ENCODE data around the gene MNDA.

MNDA gene

DNA sequence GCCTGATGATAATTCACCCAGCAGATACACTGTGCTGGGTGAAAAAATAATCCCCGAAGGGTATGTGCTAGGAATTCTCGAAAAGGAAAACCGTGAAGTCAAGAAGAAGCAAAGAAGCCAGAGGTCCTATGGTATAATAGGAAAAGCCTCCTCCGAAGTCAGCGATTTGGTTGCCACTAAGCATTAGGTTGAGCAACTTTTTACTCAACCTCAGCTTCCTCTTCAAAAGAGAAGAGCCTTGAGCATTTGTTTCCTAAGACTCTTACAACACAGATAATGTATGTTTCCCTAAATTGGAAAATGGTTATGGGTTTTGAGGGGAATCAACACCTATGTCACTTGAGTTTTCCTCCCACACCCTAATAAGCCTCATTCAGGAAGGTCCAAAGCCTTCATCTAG lies 21.3 kb upstream of the MNDA start:
- no peaks in the 10 kb centered on the region for H3K9me3 ChIP-seq
- peaks cover 99 to 100% of the 10 kb centered on the region in 2 experiments for H3K4me1 ChIP-seq (ENCODE audit: control insufficient read depth in 1 of 2, insufficient read depth in 1 of 2, low read depth in 1 of 2, low read length in 1 of 2)
- TF ChIP-seq, protein P1, sequence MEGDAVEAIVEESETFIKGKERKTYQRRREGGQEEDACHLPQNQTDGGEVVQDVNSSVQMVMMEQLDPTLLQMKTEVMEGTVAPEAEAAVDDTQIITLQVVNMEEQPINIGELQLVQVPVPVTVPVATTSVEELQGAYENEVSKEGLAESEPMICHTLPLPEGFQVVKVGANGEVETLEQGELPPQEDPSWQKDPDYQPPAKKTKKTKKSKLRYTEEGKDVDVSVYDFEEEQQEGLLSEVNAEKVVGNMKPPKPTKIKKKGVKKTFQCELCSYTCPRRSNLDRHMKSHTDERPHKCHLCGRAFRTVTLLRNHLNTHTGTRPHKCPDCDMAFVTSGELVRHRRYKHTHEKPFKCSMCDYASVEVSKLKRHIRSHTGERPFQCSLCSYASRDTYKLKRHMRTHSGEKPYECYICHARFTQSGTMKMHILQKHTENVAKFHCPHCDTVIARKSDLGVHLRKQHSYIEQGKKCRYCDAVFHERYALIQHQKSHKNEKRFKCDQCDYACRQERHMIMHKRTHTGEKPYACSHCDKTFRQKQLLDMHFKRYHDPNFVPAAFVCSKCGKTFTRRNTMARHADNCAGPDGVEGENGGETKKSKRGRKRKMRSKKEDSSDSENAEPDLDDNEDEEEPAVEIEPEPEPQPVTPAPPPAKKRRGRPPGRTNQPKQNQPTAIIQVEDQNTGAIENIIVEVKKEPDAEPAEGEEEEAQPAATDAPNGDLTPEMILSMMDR (IDR thresholded peaks at IDR 0.05): no peak
- no peaks in the 10 kb centered on the region for H3K27me3 ChIP-seq
- H3K27ac ChIP-seq: peak overlapping the region; percentile 97
- H3K4me3 ChIP-seq (ENCODE audit: low read depth in 1 of 2, low read length in 1 of 2): peak overlapping the region; percentile 55 to 56
- H3K36me3 ChIP-seq: peaks cover 3% of the 10 kb centered on the region

GRCh38 chr1:158810311-158810710 lies 20.8 kb upstream of the MNDA start:
- Histone ChIP-seq H3K36me3 (peaks cover 3% of the 10 kb centered on the region), H3K27me3 (no peaks in the 10 kb centered on the region), H3K27ac (peak overlapping the region; percentile 97), H3K4me3 (ENCODE audit: low read depth in 1 of 2, low read length in 1 of 2) (peak overlapping the region; percentile 55 to 56), H3K9me3 (no peaks in the 10 kb centered on the region), H3K4me1 (ENCODE audit: control insufficient read depth in 1 of 2, insufficient read depth in 1 of 2, low read depth in 1 of 2, low read length in 1 of 2) (peaks cover 99 to 100% of the 10 kb centered on the region in 2 experiments)
- TF ChIP-seq, protein P1 (IDR thresholded peaks at IDR 0.05): no peak

DNA sequence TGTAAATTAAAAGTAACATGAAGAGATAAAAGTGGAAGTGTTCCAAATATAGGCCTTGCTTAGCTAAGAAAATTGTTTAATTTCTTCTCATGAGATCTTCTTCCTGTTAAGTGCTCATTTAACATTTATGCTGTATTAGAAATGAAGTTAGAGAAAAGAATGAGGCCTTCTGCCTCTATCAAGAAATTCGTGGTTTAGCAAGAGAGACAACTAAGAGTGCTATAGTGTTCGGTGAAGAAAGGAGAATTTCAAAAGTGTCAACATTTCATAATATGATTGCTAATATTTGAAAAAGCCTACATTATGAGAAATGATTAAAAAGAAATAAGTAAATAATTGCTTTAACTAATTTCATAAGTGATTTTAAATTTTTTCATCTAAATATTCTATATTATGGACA lies 18.8 kb upstream of the MNDA start:
- Histone ChIP-seq H3K4me1 (ENCODE audit: control insufficient read depth in 1 of 2, insufficient read depth in 1 of 2, low read depth in 1 of 2, low read length in 1 of 2) (peaks cover 100% of the 10 kb centered on the region in 2 experiments), H3K9me3 (no peaks in the 10 kb centered on the region), H3K4me3 (ENCODE audit: low read depth in 1 of 2, low read length in 1 of 2) (peak overlapping the region; percentile 55 to 56), H3K36me3 (peaks cover 3% of the 10 kb centered on the region), H3K27me3 (no peaks in the 10 kb centered on the region), H3K27ac (peak overlapping the region; percentile 97)
- TF ChIP-seq, protein P1 (IDR thresholded peaks at IDR 0.05): no peak

- TF ChIP-seq, protein P1 (IDR thresholded peaks at IDR 0.05): no peak
- peaks cover 3% of the 10 kb centered on the region for H3K36me3 ChIP-seq
- no peaks in the 10 kb centered on the region for H3K27me3 ChIP-seq
- H3K27ac ChIP-seq: peak overlapping the region; percentile 97
- H3K9me3 ChIP-seq: no peaks in the 10 kb centered on the region
- peak overlapping the region; percentile 19 to 55 for H3K4me3 ChIP-seq (ENCODE audit: low read depth in 1 of 2, low read length in 1 of 2)
- peaks cover 100% of the 10 kb centered on the region in 2 experiments for H3K4me1 ChIP-seq (ENCODE audit: control insufficient read depth in 1 of 2, insufficient read depth in 1 of 2, low read depth in 1 of 2, low read length in 1 of 2)
Measured at GRCh38 chr1:158813164-158813563, 18.0 kb upstream of the MNDA start.

- peaks cover 100% of the 10 kb centered on the region in 2 experiments for H3K4me1 ChIP-seq (ENCODE audit: control insufficient read depth in 1 of 2, insufficient read depth in 1 of 2, low read depth in 1 of 2, low read length in 1 of 2)
- no peaks in the 10 kb centered on the region for H3K27me3 ChIP-seq
- H3K4me3 ChIP-seq (ENCODE audit: low read depth in 1 of 2, low read length in 1 of 2): peak overlapping the region in 1 of 2 experiments; percentile 55
- TF ChIP-seq, protein P1 (IDR thresholded peaks at IDR 0.05): no peak
- peak overlapping the region; percentile 97 for H3K27ac ChIP-seq
- peaks cover 3% of the 10 kb centered on the region for H3K36me3 ChIP-seq
- H3K9me3 ChIP-seq: no peaks in the 10 kb centered on the region
Measured at GRCh38 chr1:158814970-158815369, 16.2 kb upstream of the MNDA start.

DNA sequence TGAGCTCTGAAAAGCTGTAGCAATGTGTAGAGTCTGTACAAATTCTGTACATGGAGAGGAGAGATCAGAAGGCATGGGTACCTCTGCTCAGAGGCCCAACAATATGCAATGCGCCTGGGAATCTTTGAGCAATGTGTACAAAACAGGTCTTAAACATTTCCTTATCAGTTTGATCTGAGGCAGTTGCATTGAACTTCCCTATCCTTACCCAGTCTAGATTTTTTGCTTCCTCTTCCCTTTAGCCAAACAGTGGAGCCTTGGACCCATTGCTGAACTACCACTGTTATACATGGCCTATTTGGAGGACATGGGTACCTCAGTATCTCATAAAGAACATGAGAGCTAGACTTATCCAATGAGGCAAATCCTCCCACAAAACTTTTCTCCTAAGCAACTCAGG lies 12.6 kb upstream of the MNDA start:
- Histone ChIP-seq H3K27ac (peak overlapping the region; percentile 97), H3K27me3 (no peaks in the 10 kb centered on the region), H3K4me1 (ENCODE audit: control insufficient read depth in 1 of 2, insufficient read depth in 1 of 2, low read depth in 1 of 2, low read length in 1 of 2) (peaks cover 77 to 83% of the 10 kb centered on the region in 2 experiments), H3K9me3 (no peaks in the 10 kb centered on the region), H3K4me3 (ENCODE audit: low read depth in 1 of 2, low read length in 1 of 2) (peak overlapping the region; percentile 38 to 52), H3K36me3 (no peaks in the 10 kb centered on the region)
- TF ChIP-seq, protein P1 (IDR thresholded peaks at IDR 0.05): no peak

All from neutrophil (primary cell).